ENCODE results near the gene BGN.

DNA sequence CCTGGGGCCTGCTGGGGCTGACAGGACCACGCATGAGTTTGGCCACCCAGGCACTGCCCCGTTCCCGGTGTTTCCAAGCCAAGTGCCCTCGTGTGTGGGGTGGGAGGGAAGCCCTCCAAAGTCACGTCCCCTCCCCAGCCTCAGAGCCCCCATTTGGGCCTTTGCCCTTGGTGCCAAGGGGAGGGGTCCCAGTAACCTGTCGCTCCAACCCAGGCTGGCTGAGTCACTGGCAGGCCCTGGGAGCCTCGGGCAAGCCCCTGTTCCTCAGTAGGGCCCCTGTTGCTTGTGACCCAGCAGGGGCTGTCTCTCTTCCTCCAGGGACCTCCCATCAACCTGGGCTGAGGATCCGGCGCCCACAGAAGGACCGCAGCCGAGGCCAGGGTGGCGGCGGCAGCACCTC is 13.7 kb upstream of the BGN start:
- TF ChIP-seq CTCF (IDR thresholded peaks at IDR 0.05) (no peak), TCF7L2 (IDR thresholded peaks at IDR 0.05; ENCODE audit: low read depth, low read length) (no peak), POLR2AphosphoS5 (IDR thresholded peaks at IDR 0.05; ENCODE audit: low read depth, low read length) (no peak), REST (IDR thresholded peaks at IDR 0.05; ENCODE audit: insufficient read depth in 1 of 2, low read depth in 2 of 2, low read length in 1 of 2) (no peak), SIN3A (IDR thresholded peaks at IDR 0.05; ENCODE audit: borderline replicate concordance, insufficient read depth, low read depth, low read length) (no peak)

Measured in Panc1 (cell line).